Testis (tissue), 3 donors: ENCODE measurements around the gene PTPRN2. TPM values are rescaled to one million over a fixed set of nuclear protein-coding genes. Genes with fewer than 3 reads are reported as not detected.

ENCODE experiments used
- DNase-seq: peaks from one replicate; pipeline ENCODE4 v3.0.0-alpha.2; 2019
- H3K27ac ChIP-seq, 2 donors: fragments of 200-600 bp; sonication (generic); one replicate each; pipeline ENCODE4 v1.5.1; 2019
- H3K27me3 ChIP-seq: fragments of 200-600 bp; sonication (generic); one replicate; pipeline ENCODE4 v1.5.1; 2019
- H3K36me3 ChIP-seq: fragments of 200-600 bp; sonication (generic); one replicate; pipeline ENCODE4 v1.5.1; 2017; ENCODE audit warnings: low read depth; ENCODE audit errors: missing control alignments
- H3K4me1 ChIP-seq: fragments of 200-600 bp; sonication (generic); one replicate; pipeline ENCODE4 v1.5.1; 2019
- H3K4me3 ChIP-seq, 2 donors: fragments of 200-600 bp; sonication (generic); one replicate each; pipeline ENCODE4 v1.5.1; 2017 to 2019
- H3K9me3 ChIP-seq: fragments of 200-600 bp; sonication (generic); one replicate; pipeline ENCODE4 v1.5.1; 2017
- CTCF ChIP-seq, 3 experiments: fragments of 450-650 bp in 2 of 3; fragments of 200-600 bp in 1 of 3; sonication (generic) in 1 of 3; IDR thresholded peaks; one replicate each; pipeline ENCODE4 v1.5.1; 2016 to 2019; ENCODE audit warnings: antibody characterized with exemption in 3 of 3, mild to moderate bottlenecking in 2 of 3, moderate library complexity in 1 of 3
- POLR2A ChIP-seq: fragments of 450-650 bp; IDR thresholded peaks from one replicate; pipeline ENCODE4 v1.6.1; 2017; ENCODE audit warnings: antibody characterized with exemption, mild to moderate bottlenecking, moderate library complexity
- whole genome bisulfite sequencing, 2 donors: methylation state at CpG; one replicate each; pipeline ENCODE4 v1.1.5; 2018; 5-methylcytosine and 5-hydroxymethylcytosine counted together
- intact Hi-C: fragments of 100-400 bp; cut with DNase I; formaldehyde crosslinking; loops from one replicate; pipeline ENCODE4 v1.15.1; 2023; ENCODE audit warnings: low total_unique reads
- polyA plus RNA-seq: library from polyadenylated mRNA; stranded (reverse); fragments of 350-450 nt; fragmentation: Illumina TruSeq; extraction: RNeasy Lipid Tissue Mini Kit (QIAGEN cat#74804); gene quantifications from one replicate; pipeline ENCODE4 v1.2.3, GENCODE V29; 2014; ENCODE audit warnings: low read depth, low replicate concordance; ENCODE audit not compliant: insufficient read depth
- total RNA-seq, 2 donors: library from RNA; depleted of rRNA; stranded (reverse); fragments of >200 nt; gene quantifications; one replicate each; pipeline ENCODE4 v1.2.3, GENCODE V29; 2016

Gene PTPRN2
- total and polyA plus RNA-seq, 3 donors from 2014 or later, result 9.3 to 10.8 (median 9.8) TPM

- no peaks in the 10 kb centered on the region for H3K4me1 ChIP-seq
- no peak for DNase-seq
- WGBS, 2 donors, result 92 to 96% methylated on average over 11 of the region's 12 CpGs
- H3K9me3 ChIP-seq, result no peaks in the 10 kb centered on the region
- H3K4me3 ChIP-seq, result no peak overlapping the region
- H3K27me3 ChIP-seq, result no peaks in the 10 kb centered on the region
- intact Hi-C loops, result no loop called here
- H3K36me3 ChIP-seq, result no peaks in the 10 kb centered on the region
- H3K27ac ChIP-seq, result no peak overlapping the region
- no peak for TF ChIP-seq POLR2A
- no peak for TF ChIP-seq CTCF (IDR thresholded peaks at IDR 0.05)
These were observed 47.9 kb downstream of the PTPRN2 start for GRCh38 chr7:158539711-158540146.

GRCh38 chr7:158538156-158538946, 49.3 kb downstream of the PTPRN2 start:
- no peak for TF ChIP-seq CTCF (IDR thresholded peaks at IDR 0.05)
- TF ChIP-seq POLR2A, result no peak
- intact Hi-C loops, result no loop called here
- Histone ChIP-seq H3K9me3 (no peaks in the 10 kb centered on the region), H3K27ac (no peak overlapping the region), H3K4me1 (no peaks in the 10 kb centered on the region), H3K27me3 (no peaks in the 10 kb centered on the region), H3K36me3 (no peaks in the 10 kb centered on the region), H3K4me3 (no peak overlapping the region)
- 94% methylated on average over 32 to 36 of the region's 36 CpGs for WGBS, 2 donors
- no peak for DNase-seq

- no peaks in the 10 kb centered on the region for H3K27me3 ChIP-seq
- H3K4me3 ChIP-seq, result no peak overlapping the region
- 80 to 83% methylated on average over 6 to 7 of the region's 7 CpGs for WGBS, 2 donors
- H3K27ac ChIP-seq, result no peak overlapping the region
- intact Hi-C loops, result no loop called here
- H3K9me3 ChIP-seq, result no peaks in the 10 kb centered on the region
- no peaks in the 10 kb centered on the region for H3K36me3 ChIP-seq
- no peak for DNase-seq
- H3K4me1 ChIP-seq, result no peaks in the 10 kb centered on the region
- no peak for TF ChIP-seq CTCF (IDR thresholded peaks at IDR 0.05)
These were observed 50.1 kb downstream of the PTPRN2 start for GRCh38 chr7:158537516-158537882.

- TF ChIP-seq CTCF (IDR thresholded peaks at IDR 0.05), result no peak
- TF ChIP-seq POLR2A, result no peak
- intact Hi-C loops, result no loop called here
- Histone ChIP-seq H3K4me3 (no peak overlapping the region), H3K27me3 (no peaks in the 10 kb centered on the region), H3K9me3 (no peaks in the 10 kb centered on the region), H3K4me1 (no peaks in the 10 kb centered on the region), H3K36me3 (no peaks in the 10 kb centered on the region), H3K27ac (no peak overlapping the region)
- WGBS, 2 donors, result 54 to 77% methylated on average over 11 to 13 of the region's 13 CpGs
- DNase-seq, result no peak
These were observed 50.6 kb downstream of the PTPRN2 start for GRCh38 chr7:158536871-158537515.
